Measurements from ENCODE around the gene RNF31.

RNF31 gene

DNA sequence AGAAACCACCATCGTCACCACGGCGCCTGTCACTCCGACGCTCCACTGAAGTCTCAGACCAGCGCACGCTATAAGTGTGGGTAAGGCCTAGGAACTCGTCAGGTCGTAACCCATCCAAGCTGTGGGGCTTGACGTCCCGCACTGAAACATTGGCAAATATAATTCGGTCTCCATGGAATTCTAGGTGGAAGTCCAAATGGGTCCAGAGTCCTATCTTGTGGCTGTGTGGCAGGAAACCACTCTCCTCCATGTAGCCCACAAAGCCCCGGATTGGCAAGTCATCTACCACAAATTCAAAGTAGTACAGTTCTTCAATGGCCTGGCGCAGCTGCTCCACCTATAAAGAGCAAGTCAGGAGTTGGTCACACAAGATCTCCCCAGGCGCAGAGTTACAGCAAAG, 45.6 kb downstream of the RNF31 start:
- DNase-seq (ENCODE audit: low read depth), result no peak
- TF ChIP-seq, protein P1, sequence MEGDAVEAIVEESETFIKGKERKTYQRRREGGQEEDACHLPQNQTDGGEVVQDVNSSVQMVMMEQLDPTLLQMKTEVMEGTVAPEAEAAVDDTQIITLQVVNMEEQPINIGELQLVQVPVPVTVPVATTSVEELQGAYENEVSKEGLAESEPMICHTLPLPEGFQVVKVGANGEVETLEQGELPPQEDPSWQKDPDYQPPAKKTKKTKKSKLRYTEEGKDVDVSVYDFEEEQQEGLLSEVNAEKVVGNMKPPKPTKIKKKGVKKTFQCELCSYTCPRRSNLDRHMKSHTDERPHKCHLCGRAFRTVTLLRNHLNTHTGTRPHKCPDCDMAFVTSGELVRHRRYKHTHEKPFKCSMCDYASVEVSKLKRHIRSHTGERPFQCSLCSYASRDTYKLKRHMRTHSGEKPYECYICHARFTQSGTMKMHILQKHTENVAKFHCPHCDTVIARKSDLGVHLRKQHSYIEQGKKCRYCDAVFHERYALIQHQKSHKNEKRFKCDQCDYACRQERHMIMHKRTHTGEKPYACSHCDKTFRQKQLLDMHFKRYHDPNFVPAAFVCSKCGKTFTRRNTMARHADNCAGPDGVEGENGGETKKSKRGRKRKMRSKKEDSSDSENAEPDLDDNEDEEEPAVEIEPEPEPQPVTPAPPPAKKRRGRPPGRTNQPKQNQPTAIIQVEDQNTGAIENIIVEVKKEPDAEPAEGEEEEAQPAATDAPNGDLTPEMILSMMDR (IDR thresholded peaks at IDR 0.05; ENCODE audit: low read depth, low read length, missing control alignments), result no peak
- H3K4me3 ChIP-seq (ENCODE audit: low read depth, low read length), result no peak overlapping the region
- in situ Hi-C loops (cut with HindIII; ENCODE audit: low sequenced_read_pairs), result no loop called here

DNA sequence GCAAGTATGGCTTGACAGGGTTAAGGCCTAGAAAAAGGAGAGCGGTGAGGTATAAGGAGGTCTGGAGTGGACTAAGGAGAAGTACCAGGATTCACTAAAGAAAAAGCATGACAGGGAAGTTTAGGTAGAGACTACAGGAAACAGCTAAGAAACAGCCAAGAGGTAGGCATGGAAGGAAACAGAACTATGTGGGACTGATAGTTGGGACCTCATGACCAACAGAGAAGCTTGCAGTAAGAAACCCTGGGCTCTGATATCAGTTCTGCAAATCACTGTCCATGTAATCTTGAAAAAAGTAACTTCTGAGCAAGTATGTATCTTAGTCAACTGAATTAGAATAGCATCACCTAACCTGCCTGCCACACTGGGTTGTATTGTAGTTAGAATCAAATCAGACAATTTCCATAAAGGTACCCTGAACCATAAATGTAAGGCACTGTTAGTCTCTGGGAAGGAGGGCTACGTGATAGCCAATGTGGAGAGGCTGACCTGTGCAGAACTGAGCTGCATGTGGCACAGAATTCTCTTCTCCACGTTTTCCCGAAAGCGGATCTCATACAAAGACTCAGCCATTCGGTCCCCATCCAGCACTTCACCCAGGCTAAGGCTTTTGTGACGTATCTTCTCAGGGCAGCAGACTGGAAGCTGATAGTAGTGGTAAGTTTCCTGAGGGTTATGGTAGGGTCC, 47.0 kb downstream of the RNF31 start:
- in situ Hi-C loops (cut with HindIII; ENCODE audit: low sequenced_read_pairs), result no loop called here
- no peak for DNase-seq (ENCODE audit: low read depth)
- TF ChIP-seq, protein P1 (IDR thresholded peaks at IDR 0.05; ENCODE audit: low read depth, low read length, missing control alignments), result no peak
- peak overlapping the region; percentile 86 for H3K4me3 ChIP-seq (ENCODE audit: low read depth, low read length)

GRCh38 chr14:24194873-24195185, 47.5 kb downstream of the RNF31 start:
- peak overlapping the region; percentile 86 for H3K4me3 ChIP-seq (ENCODE audit: low read depth, low read length)
- DNase-seq (ENCODE audit: low read depth), result no peak
- TF ChIP-seq, protein P1 (IDR thresholded peaks at IDR 0.05; ENCODE audit: low read depth, low read length, missing control alignments), result no peak
- in situ Hi-C loops (cut with HindIII; ENCODE audit: low sequenced_read_pairs), result no loop called here

DNA sequence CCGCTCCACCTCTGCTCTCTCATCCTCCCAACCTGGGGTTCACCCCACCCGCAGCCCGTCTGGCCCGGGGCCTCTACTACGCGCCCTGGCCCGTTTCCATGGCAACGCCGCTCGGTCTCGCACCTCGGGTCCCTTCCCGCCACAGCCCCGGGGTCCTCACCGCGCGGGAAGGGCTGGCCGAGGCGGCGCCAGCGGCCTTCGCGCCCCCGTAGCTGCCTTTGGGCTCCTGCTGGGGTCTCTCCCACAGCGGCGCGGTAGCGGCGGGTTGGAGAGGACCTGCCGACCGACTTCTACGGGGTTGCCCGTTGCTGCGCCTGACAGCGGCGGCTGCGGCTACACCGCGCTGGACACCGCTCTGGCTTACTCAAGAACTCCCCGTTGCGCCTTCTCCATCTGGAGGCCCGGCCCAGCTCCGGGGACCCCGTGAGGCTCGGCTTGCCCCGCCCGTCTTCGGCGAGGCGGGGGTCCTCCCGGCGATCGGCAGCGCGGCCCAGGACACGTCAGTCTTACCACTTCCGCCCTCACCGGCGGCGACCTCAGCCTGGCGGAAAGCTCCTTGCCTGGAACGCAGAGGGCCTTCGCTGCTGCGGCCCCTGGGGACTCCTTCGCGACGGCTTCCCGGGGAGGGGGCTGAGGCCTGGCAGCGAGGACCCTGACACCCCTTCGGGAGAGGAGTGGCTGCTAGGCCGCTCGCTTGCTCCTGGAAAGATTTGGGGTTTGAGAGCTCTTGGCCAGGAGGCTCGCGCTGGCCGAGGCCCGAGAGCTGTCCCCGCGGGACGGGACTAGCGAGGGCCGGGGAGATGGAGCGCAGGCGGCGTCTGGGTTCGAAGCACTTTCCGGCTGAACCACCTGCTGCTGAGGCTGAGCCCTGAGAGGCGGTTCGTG, 48.1 kb downstream of the RNF31 start, which contains the start of gene TM9SF1:
Gene TM9SF1, minus strand, starts transcription at position 256 of the 885 bp plus-strand sequence. CDS start 422 bp downstream, outside the sequence.
- peak within 1 kb of the TSS; percentile 86 for H3K4me3 ChIP-seq (ENCODE audit: low read depth, low read length)
- in situ Hi-C loops (cut with HindIII; ENCODE audit: low sequenced_read_pairs), result no loop called here
- TF ChIP-seq, protein P1 (IDR thresholded peaks at IDR 0.05; ENCODE audit: low read depth, low read length, missing control alignments), result no peak
- peak; percentile 64 for DNase-seq (ENCODE audit: low read depth)

GRCh38 chr14:24196071-24197055, 49.1 kb downstream of the RNF31 start:
- DNase-seq (ENCODE audit: low read depth), result no peak
- TF ChIP-seq, protein P1 (IDR thresholded peaks at IDR 0.05; ENCODE audit: low read depth, low read length, missing control alignments), result no peak
- peak overlapping the region; percentile 86 for H3K4me3 ChIP-seq (ENCODE audit: low read depth, low read length)
- in situ Hi-C loops (cut with HindIII; ENCODE audit: low sequenced_read_pairs), result no loop called here

- in situ Hi-C loops (cut with HindIII; ENCODE audit: low sequenced_read_pairs), result no loop called here
- H3K4me3 ChIP-seq (ENCODE audit: low read depth, low read length), result no peak overlapping the region
- TF ChIP-seq, protein P1 (IDR thresholded peaks at IDR 0.05; ENCODE audit: low read depth, low read length, missing control alignments), result no peak
- no peak for DNase-seq (ENCODE audit: low read depth)
Measured at GRCh38 chr14:24197056-24197450, 49.8 kb downstream of the RNF31 start.
